ENCODE data around the gene NPC1L1. TPM values are rescaled to one million over a fixed set of nuclear protein-coding genes. Genes with fewer than 3 reads are reported as not detected.

Gene NPC1L1
- polyA plus RNA-seq, 1 donor (not counting 4 experiments of a cell fraction or from before 2014, with no cell fraction given) = 0.01 TPM

- no peak for TF ChIP-seq EZH2 (IDR thresholded peaks at IDR 0.05; ENCODE audit: low read length)
- no peaks in the 10 kb centered on the region for H3K9me3 ChIP-seq (ENCODE audit: control insufficient read depth, low read depth, low read length)
- H3K9me1 ChIP-seq (ENCODE audit: control insufficient read depth, extremely low read depth, insufficient read depth, low read length) = no peaks in the 10 kb centered on the region
- H3K4me1 ChIP-seq (ENCODE audit: control insufficient read depth, extremely low read depth, insufficient read depth, low read length) = no peaks in the 10 kb centered on the region
- no peaks in the 10 kb centered on the region for H3K79me2 ChIP-seq (ENCODE audit: control insufficient read depth, insufficient read depth, low read length)
- DNase-seq (ENCODE audit: low read depth, low spot score) (no peak), FAIRE-seq (no peak)
- no peaks in the 10 kb centered on the region for H3K36me3 ChIP-seq (ENCODE audit: control insufficient read depth in 2 of 2, extremely low read depth in 1 of 2, insufficient read depth in 2 of 2, low read length in 2 of 2)
- dilution Hi-C loops (cut with MboI; ENCODE audit: extremely low pct_ligation_motif_present, low sequenced_read_pairs) = no loop called here
- H3K27ac ChIP-seq (ENCODE audit: control insufficient read depth, insufficient read depth, low read length) = no peak overlapping the region
- no peaks in the 10 kb centered on the region for H4K20me1 ChIP-seq (ENCODE audit: control insufficient read depth, extremely low read depth, insufficient read depth, low read length)
- no peak overlapping the region for H2AFZ ChIP-seq (ENCODE audit: control insufficient read depth, low read length)
- no peaks in the 10 kb centered on the region for H3K27me3 ChIP-seq (ENCODE audit: control insufficient read depth, extremely low read depth, insufficient read depth, low read length)
- H3K4me3 ChIP-seq (ENCODE audit: control insufficient read depth in 2 of 3, extremely low read depth in 1 of 3, insufficient read depth in 2 of 3, low read depth in 1 of 3, low read length in 3 of 3) = no peak overlapping the region
- H3K9ac ChIP-seq (ENCODE audit: control insufficient read depth, extremely low read depth, insufficient read depth, low read length) = no peak overlapping the region
- H3K4me2 ChIP-seq (ENCODE audit: control insufficient read depth, extremely low read depth, insufficient read depth, low read depth, low read length) = no peak overlapping the region
These were observed 19.6 kb downstream of the NPC1L1 start for GRCh38 chr7:44521347-44522095.

GRCh38 chr7:44520574-44520973, 20.6 kb downstream of the NPC1L1 start:
- TF ChIP-seq EZH2 (IDR thresholded peaks at IDR 0.05; ENCODE audit: low read length) = no peak
- TF ChIP-seq, protein P1, sequence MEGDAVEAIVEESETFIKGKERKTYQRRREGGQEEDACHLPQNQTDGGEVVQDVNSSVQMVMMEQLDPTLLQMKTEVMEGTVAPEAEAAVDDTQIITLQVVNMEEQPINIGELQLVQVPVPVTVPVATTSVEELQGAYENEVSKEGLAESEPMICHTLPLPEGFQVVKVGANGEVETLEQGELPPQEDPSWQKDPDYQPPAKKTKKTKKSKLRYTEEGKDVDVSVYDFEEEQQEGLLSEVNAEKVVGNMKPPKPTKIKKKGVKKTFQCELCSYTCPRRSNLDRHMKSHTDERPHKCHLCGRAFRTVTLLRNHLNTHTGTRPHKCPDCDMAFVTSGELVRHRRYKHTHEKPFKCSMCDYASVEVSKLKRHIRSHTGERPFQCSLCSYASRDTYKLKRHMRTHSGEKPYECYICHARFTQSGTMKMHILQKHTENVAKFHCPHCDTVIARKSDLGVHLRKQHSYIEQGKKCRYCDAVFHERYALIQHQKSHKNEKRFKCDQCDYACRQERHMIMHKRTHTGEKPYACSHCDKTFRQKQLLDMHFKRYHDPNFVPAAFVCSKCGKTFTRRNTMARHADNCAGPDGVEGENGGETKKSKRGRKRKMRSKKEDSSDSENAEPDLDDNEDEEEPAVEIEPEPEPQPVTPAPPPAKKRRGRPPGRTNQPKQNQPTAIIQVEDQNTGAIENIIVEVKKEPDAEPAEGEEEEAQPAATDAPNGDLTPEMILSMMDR (optimal IDR thresholded peaks at IDR 0.05 in 1 of 3, IDR thresholded peaks at IDR 0.05 in 1 of 3, conservative IDR thresholded peaks at IDR 0.05 in 1 of 3; ENCODE audit: extremely low read depth in 1 of 3, insufficient read depth in 2 of 3, low read length in 3 of 3) = no peak
- no peaks in the 10 kb centered on the region for H3K9me1 ChIP-seq (ENCODE audit: control insufficient read depth, extremely low read depth, insufficient read depth, low read length)
- no peaks in the 10 kb centered on the region for H3K9me3 ChIP-seq (ENCODE audit: control insufficient read depth, low read depth, low read length)
- no peak overlapping the region for H3K4me3 ChIP-seq (ENCODE audit: control insufficient read depth in 2 of 3, extremely low read depth in 1 of 3, insufficient read depth in 2 of 3, low read depth in 1 of 3, low read length in 3 of 3)
- no peak overlapping the region for H3K27ac ChIP-seq (ENCODE audit: control insufficient read depth, insufficient read depth, low read length)
- H3K9ac ChIP-seq (ENCODE audit: control insufficient read depth, extremely low read depth, insufficient read depth, low read length) = no peak overlapping the region
- H3K4me1 ChIP-seq (ENCODE audit: control insufficient read depth, extremely low read depth, insufficient read depth, low read length) = peaks cover 4% of the 10 kb centered on the region
- H2AFZ ChIP-seq (ENCODE audit: control insufficient read depth, low read length) = no peak overlapping the region
- H3K79me2 ChIP-seq (ENCODE audit: control insufficient read depth, insufficient read depth, low read length) = no peaks in the 10 kb centered on the region
- dilution Hi-C loops (cut with MboI; ENCODE audit: extremely low pct_ligation_motif_present, low sequenced_read_pairs) = no loop called here
- H3K27me3 ChIP-seq (ENCODE audit: control insufficient read depth, extremely low read depth, insufficient read depth, low read length) = no peaks in the 10 kb centered on the region
- no peak for DNase-seq (ENCODE audit: low read depth, low spot score)
- H4K20me1 ChIP-seq (ENCODE audit: control insufficient read depth, extremely low read depth, insufficient read depth, low read length) = no peaks in the 10 kb centered on the region
- H3K4me2 ChIP-seq (ENCODE audit: control insufficient read depth, extremely low read depth, insufficient read depth, low read depth, low read length) = no peak overlapping the region
- FAIRE-seq = no peak
- H3K36me3 ChIP-seq (ENCODE audit: control insufficient read depth in 2 of 2, extremely low read depth in 1 of 2, insufficient read depth in 2 of 2, low read length in 2 of 2) = no peaks in the 10 kb centered on the region

Measured in keratinocyte (primary cell).